H9 (cell line): ENCODE measurements around the gene SCRN1. TPM values are rescaled to one million over a fixed set of nuclear protein-coding genes. Genes with fewer than 3 reads are reported as not detected.

Source experiments
- DNase-seq: peaks from one replicate; pipeline ENCODE4 v3.0.0-alpha.2; 2017
- H2AFZ ChIP-seq: one replicate; pipeline ENCODE4 v1.6.1; 2013; ENCODE audit warnings: mild to moderate bottlenecking, low read length, control low read depth, moderate library complexity
- H2AK5ac ChIP-seq: 2 replicates; pipeline ENCODE4 v1.6.1; 2013; ENCODE audit warnings: low read length, control low read depth, mixed read lengths; ENCODE audit not compliant: insufficient read length
- H2BK120ac ChIP-seq: one replicate; pipeline ENCODE4 v1.6.1; 2013; ENCODE audit warnings: low read depth, mild to moderate bottlenecking, low read length, control low read depth, inconsistent platforms; ENCODE audit not compliant: poor library complexity, severe bottlenecking
- H2BK12ac ChIP-seq: 2 replicates; pipeline ENCODE4 v1.6.1; 2013; ENCODE audit warnings: low read length, control low read depth, mixed read lengths, low read depth; ENCODE audit not compliant: insufficient read length
- H2BK15ac ChIP-seq: 2 replicates; pipeline ENCODE4 v1.6.1; 2013; ENCODE audit warnings: low read depth, low read length, control low read depth
- H2BK20ac ChIP-seq: one replicate; pipeline ENCODE4 v1.6.1; 2013; ENCODE audit warnings: low read depth, mild to moderate bottlenecking, low read length, control low read depth, inconsistent platforms; ENCODE audit not compliant: poor library complexity, severe bottlenecking
- H2BK5ac ChIP-seq: 2 replicates; pipeline ENCODE4 v1.6.1; 2013; ENCODE audit warnings: low read length, control low read depth, mixed read lengths; ENCODE audit not compliant: insufficient read length
- H3K14ac ChIP-seq: 2 replicates; pipeline ENCODE4 v1.6.1; 2013; ENCODE audit warnings: low read length, control low read depth; ENCODE audit not compliant: insufficient read depth
- H3K18ac ChIP-seq: 2 replicates; pipeline ENCODE4 v1.6.1; 2013; ENCODE audit warnings: low read depth, mild to moderate bottlenecking, mixed read lengths, low read length, control low read depth; ENCODE audit not compliant: insufficient read length
- H3K23ac ChIP-seq: 2 replicates; pipeline ENCODE4 v1.6.1; 2013; ENCODE audit warnings: low read length, control low read depth, mixed read lengths, low read depth; ENCODE audit not compliant: insufficient read length
- H3K23me2 ChIP-seq: 2 replicates; pipeline ENCODE4 v1.6.1; 2013; ENCODE audit warnings: low read depth, mild to moderate bottlenecking, mixed read lengths, low read length, control low read depth; ENCODE audit not compliant: insufficient read length, poor library complexity, severe bottlenecking
- H3K27ac ChIP-seq: 2 replicates; pipeline ENCODE4 v1.5.1; 2013; ENCODE audit warnings: low read length, control low read depth, mixed read lengths, low read depth; ENCODE audit not compliant: insufficient read length
- H3K27me3 ChIP-seq: 2 replicates; pipeline ENCODE4 v1.6.1; 2013; ENCODE audit warnings: low read length, control low read depth, inconsistent platforms; ENCODE audit not compliant: insufficient read depth
- H3K4ac ChIP-seq: 2 replicates; pipeline ENCODE4 v1.6.1; 2013; ENCODE audit warnings: low read depth, mild to moderate bottlenecking, control low read depth, inconsistent platforms, low read length, moderate library complexity
- H3K4me1 ChIP-seq: 2 replicates; pipeline ENCODE4 v1.6.1; 2013; ENCODE audit warnings: low read length, control low read depth, inconsistent platforms; ENCODE audit not compliant: insufficient read depth
- H3K4me2 ChIP-seq: 2 replicates; pipeline ENCODE4 v1.6.1; 2013; ENCODE audit warnings: low read length, control low read depth, mixed read lengths; ENCODE audit not compliant: insufficient read length, insufficient read depth
- H3K56ac ChIP-seq: 2 replicates; pipeline ENCODE4 v1.6.1; 2013; ENCODE audit warnings: low read depth, mild to moderate bottlenecking, mixed read lengths, low read length, control low read depth; ENCODE audit not compliant: insufficient read length
- H3K79me1 ChIP-seq: 2 replicates; pipeline ENCODE4 v1.6.1; 2013; ENCODE audit warnings: low read depth, mild to moderate bottlenecking, moderate library complexity, low read length, control low read depth, inconsistent platforms; ENCODE audit not compliant: insufficient read depth, poor library complexity, severe bottlenecking
- H3K79me2 ChIP-seq: 2 replicates; pipeline ENCODE4 v1.6.1; 2013; ENCODE audit warnings: low read length, control low read depth, inconsistent platforms; ENCODE audit not compliant: insufficient read depth
- H3K9ac ChIP-seq: 2 replicates; pipeline ENCODE4 v1.6.1; 2013; ENCODE audit warnings: low read length, control low read depth, mixed read lengths; ENCODE audit not compliant: insufficient read length; ENCODE audit errors: extremely low read depth
- H3K9me3 ChIP-seq: one replicate; pipeline ENCODE4 v1.6.1; 2013; ENCODE audit warnings: low read depth, low read length, inconsistent platforms; ENCODE audit not compliant: control insufficient read depth
- H3T11ph ChIP-seq: one replicate; pipeline ENCODE4 v1.6.1; 2013; ENCODE audit warnings: mild to moderate bottlenecking, low read length, control low read depth, inconsistent platforms
- H4K20me1 ChIP-seq: one replicate; pipeline ENCODE4 v1.6.1; 2013; ENCODE audit not compliant: control insufficient read depth, insufficient read length, insufficient read depth
- H4K5ac ChIP-seq: 2 replicates; pipeline ENCODE4 v1.6.1; 2013; ENCODE audit warnings: low read depth, mild to moderate bottlenecking, mixed read lengths, low read length, control low read depth; ENCODE audit not compliant: insufficient read length
- H4K8ac ChIP-seq: replicated peaks from 2 replicates; pipeline ENCODE4 v1.6.1; 2013; ENCODE audit warnings: low read length, control low read depth, mixed read lengths, low read depth; ENCODE audit not compliant: insufficient read length
- H4K91ac ChIP-seq: 2 replicates; pipeline ENCODE4 v1.6.1; 2013; ENCODE audit warnings: low read depth, mild to moderate bottlenecking, moderate library complexity, mixed read lengths, low read length, control low read depth; ENCODE audit not compliant: insufficient read length
- H3K27ac Mint-ChIP-seq, 3 experiments: 2 replicates in 2 of 3; 3 replicates in 1 of 3; pipeline ENCODE4 v1.8.0; 2020 to 2021; ENCODE audit warnings: mixed read lengths in 3 of 3, mild to moderate bottlenecking in 1 of 3, moderate library complexity in 1 of 3
- H3K27me3 Mint-ChIP-seq: 2 replicates; pipeline ENCODE4 v1.8.0; 2021; ENCODE audit warnings: low read depth, mild to moderate bottlenecking, moderate library complexity, mixed read lengths
- H3K36me3 Mint-ChIP-seq, 3 experiments: 2 replicates in 2 of 3; 3 replicates in 1 of 3; pipeline ENCODE4 v1.8.0; 2020 to 2021; ENCODE audit warnings: low read depth in 3 of 3, mixed read lengths in 3 of 3; ENCODE audit not compliant: insufficient read depth in 1 of 3
- H3K4me1 Mint-ChIP-seq, 2 experiments: 2 replicates each; pipeline ENCODE4 v1.8.0; 2020; ENCODE audit warnings: mixed read lengths in 2 of 2
- H3K4me3 Mint-ChIP-seq, 2 experiments: 2 replicates in 1 of 2; 3 replicates in 1 of 2; pipeline ENCODE4 v1.8.0; 2020 to 2021; ENCODE audit warnings: mild to moderate bottlenecking in 2 of 2, mixed read lengths in 2 of 2, moderate library complexity in 1 of 2
- H3K9me3 Mint-ChIP-seq, 2 experiments: 2 replicates in 1 of 2; 3 replicates in 1 of 2; pipeline ENCODE4 v1.8.0; 2020; ENCODE audit warnings: mild to moderate bottlenecking in 2 of 2, mixed read lengths in 2 of 2, moderate library complexity in 1 of 2
- WGBS: extraction: QIAGEN DNeasy Blood & Tissue Kit; methylation state at CpG from one replicate; pipeline ENCODE4 v1.1.7; 2013; ENCODE audit warnings: missing lambda C conversion rate, low lambda C conversion rate, mixed read lengths; ENCODE audit not compliant: insufficient read length; ENCODE audit errors: extremely low coverage; 5-methylcytosine and 5-hydroxymethylcytosine counted together
- total RNA-seq: library from RNA; stranded (reverse); gene quantifications from 2 replicates; pipeline ENCODE4 v1.2.1, GENCODE V29; 2021
- TF ChIP-seq, protein P1 (sequence below): fragments of 200-600 bp; sonication (generic); conservative IDR thresholded peaks from 3 replicates; pipeline ENCODE4 v1.8.0; 2021; ENCODE audit warnings: antibody characterized with exemption, mild to moderate bottlenecking

Gene SCRN1
- total RNA-seq, 1 experiment from 2014 or later, result 101 TPM

GRCh38 chr7:29882481-29882880, 107.1 kb downstream of the SCRN1 start:
- Histone ChIP-seq H3K23me2 (no peaks in the 10 kb centered on the region), H3K9me3 (no peaks in the 10 kb centered on the region), H3K27me3 (no peaks in the 10 kb centered on the region), H4K8ac (no peak overlapping the region), H3K4me2 (no peak overlapping the region), H3T11ph (no peak overlapping the region), H2BK15ac (no peak overlapping the region), H3K4ac (no peak overlapping the region), H3K79me1 (no peaks in the 10 kb centered on the region), H3K23ac (no peak overlapping the region), H3K79me2 (no peaks in the 10 kb centered on the region), H2BK5ac (no peak overlapping the region), H3K56ac (no peak overlapping the region), H4K91ac (no peak overlapping the region), H2AFZ (no peak overlapping the region), H4K5ac (no peak overlapping the region), H2AK5ac (no peak overlapping the region), H2BK20ac (no peak overlapping the region), H3K18ac (no peak overlapping the region), H2BK120ac (no peak overlapping the region), H3K4me1 (peaks cover 4% of the 10 kb centered on the region; the same call in 1 of the 2 replicates), H3K9ac (no peak overlapping the region), H2BK12ac (no peak overlapping the region), H3K14ac (no peak overlapping the region), H4K20me1 (no peaks in the 10 kb centered on the region), H3K27ac (no peak overlapping the region)
- H3K9me3 Mint-ChIP-seq, result no peaks in the 10 kb centered on the region
- peaks cover 0 to 6% (median 4%) of the 10 kb centered on the region in 3 experiments; a peak in 4 of 7 replicates for H3K36me3 Mint-ChIP-seq
- no peak for DNase-seq
- no CpG with 5 or more reads among the region's 1 CpG for WGBS
- H3K4me3 Mint-ChIP-seq, result no peak overlapping the region; a peak in 1 of 5 replicates
- H3K27ac Mint-ChIP-seq, result no peak overlapping the region
- H3K4me1 Mint-ChIP-seq, result peaks cover 28 to 33% of the 10 kb centered on the region in 2 experiments
- TF ChIP-seq, protein P1, sequence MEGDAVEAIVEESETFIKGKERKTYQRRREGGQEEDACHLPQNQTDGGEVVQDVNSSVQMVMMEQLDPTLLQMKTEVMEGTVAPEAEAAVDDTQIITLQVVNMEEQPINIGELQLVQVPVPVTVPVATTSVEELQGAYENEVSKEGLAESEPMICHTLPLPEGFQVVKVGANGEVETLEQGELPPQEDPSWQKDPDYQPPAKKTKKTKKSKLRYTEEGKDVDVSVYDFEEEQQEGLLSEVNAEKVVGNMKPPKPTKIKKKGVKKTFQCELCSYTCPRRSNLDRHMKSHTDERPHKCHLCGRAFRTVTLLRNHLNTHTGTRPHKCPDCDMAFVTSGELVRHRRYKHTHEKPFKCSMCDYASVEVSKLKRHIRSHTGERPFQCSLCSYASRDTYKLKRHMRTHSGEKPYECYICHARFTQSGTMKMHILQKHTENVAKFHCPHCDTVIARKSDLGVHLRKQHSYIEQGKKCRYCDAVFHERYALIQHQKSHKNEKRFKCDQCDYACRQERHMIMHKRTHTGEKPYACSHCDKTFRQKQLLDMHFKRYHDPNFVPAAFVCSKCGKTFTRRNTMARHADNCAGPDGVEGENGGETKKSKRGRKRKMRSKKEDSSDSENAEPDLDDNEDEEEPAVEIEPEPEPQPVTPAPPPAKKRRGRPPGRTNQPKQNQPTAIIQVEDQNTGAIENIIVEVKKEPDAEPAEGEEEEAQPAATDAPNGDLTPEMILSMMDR, result no peak
- no peaks in the 10 kb centered on the region for H3K27me3 Mint-ChIP-seq
